Measurements from ENCODE around the gene SGF29.
"Not testable (repeated sequence)": the region's sequence is repeated elsewhere in the genome, so short reads cannot be mapped to it uniquely, and the experiment has no call there.

DNA sequence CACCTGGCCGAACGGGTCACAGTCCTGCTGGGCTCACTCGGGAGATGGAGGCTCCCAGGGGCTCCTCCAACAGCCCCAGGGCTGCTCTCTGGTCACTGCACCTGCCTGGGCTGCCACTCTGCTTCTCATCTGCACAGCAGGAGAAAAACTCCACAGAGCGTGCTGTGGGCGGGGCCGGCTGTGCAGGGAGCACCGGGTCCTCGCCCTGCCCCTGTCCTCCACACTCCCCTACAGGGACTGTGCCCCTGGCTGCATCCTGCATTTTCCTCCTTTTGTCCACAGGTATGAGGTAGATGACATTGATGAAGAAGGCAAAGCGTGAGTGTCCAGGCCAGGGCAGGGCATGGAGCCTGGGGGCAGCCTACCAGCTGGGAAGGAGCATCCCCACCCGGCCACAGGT lies 48.3 kb downstream of the SGF29 start:
- TF ChIP-seq EZH2phosphoT487 (IDR thresholded peaks at IDR 0.05; ENCODE audit: low read length); EZH2 (optimal IDR thresholded peaks at IDR 0.05; ENCODE audit: low read depth, low read length): not testable (repeated sequence)
- TF ChIP-seq, protein P1, sequence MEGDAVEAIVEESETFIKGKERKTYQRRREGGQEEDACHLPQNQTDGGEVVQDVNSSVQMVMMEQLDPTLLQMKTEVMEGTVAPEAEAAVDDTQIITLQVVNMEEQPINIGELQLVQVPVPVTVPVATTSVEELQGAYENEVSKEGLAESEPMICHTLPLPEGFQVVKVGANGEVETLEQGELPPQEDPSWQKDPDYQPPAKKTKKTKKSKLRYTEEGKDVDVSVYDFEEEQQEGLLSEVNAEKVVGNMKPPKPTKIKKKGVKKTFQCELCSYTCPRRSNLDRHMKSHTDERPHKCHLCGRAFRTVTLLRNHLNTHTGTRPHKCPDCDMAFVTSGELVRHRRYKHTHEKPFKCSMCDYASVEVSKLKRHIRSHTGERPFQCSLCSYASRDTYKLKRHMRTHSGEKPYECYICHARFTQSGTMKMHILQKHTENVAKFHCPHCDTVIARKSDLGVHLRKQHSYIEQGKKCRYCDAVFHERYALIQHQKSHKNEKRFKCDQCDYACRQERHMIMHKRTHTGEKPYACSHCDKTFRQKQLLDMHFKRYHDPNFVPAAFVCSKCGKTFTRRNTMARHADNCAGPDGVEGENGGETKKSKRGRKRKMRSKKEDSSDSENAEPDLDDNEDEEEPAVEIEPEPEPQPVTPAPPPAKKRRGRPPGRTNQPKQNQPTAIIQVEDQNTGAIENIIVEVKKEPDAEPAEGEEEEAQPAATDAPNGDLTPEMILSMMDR (IDR thresholded peaks at IDR 0.05; ENCODE audit: low read length), result not testable (repeated sequence)
